Glutamatergic neuron (in vitro differentiated cells): ENCODE measurements around the gene DLK2. TPM values are rescaled to one million over a fixed set of nuclear protein-coding genes. Genes with fewer than 3 reads are reported as not detected.

ENCODE experiments used
- DNase-seq: peaks from one replicate; pipeline ENCODE4 v3.0.0; 2022
- H3K27ac Mint-ChIP-seq: one replicate; pipeline ENCODE4 v1.8.0; 2020; ENCODE audit warnings: mild to moderate bottlenecking, mixed read lengths, inconsistent platforms; ENCODE audit not compliant: unreplicated experiment
- H3K27me3 Mint-ChIP-seq: one replicate; pipeline ENCODE4 v1.8.0; 2020; ENCODE audit warnings: mild to moderate bottlenecking, moderate library complexity, mixed read lengths, inconsistent platforms; ENCODE audit not compliant: unreplicated experiment
- H3K36me3 Mint-ChIP-seq: one replicate; pipeline ENCODE4 v1.8.0; 2020; ENCODE audit warnings: mild to moderate bottlenecking, mixed read lengths, inconsistent platforms; ENCODE audit not compliant: unreplicated experiment
- H3K4me1 Mint-ChIP-seq: one replicate; pipeline ENCODE4 v1.8.0; 2020; ENCODE audit warnings: mild to moderate bottlenecking, low read depth, mixed read lengths, inconsistent platforms; ENCODE audit not compliant: unreplicated experiment
- H3K4me3 Mint-ChIP-seq: one replicate; pipeline ENCODE4 v1.8.0; 2020; ENCODE audit warnings: mild to moderate bottlenecking, mixed read lengths, inconsistent platforms; ENCODE audit not compliant: unreplicated experiment
- H3K9me3 Mint-ChIP-seq: one replicate; pipeline ENCODE4 v1.8.0; 2020; ENCODE audit warnings: mild to moderate bottlenecking, moderate library complexity, mixed read lengths, inconsistent platforms; ENCODE audit not compliant: unreplicated experiment
- total RNA-seq: library from RNA; stranded (reverse); fragmentation: NEBNext Ultra II Directional; extraction: Animal tissue kit (Norgen Biotek cat#: 25700); gene quantifications from one replicate; pipeline ENCODE4 v1.2.1, GENCODE V29; 2021; ENCODE audit not compliant: unreplicated experiment
- TF ChIP-seq, protein P1 (sequence below): fragments of 200-600 bp; sonication (generic); IDR thresholded peaks from one replicate; pipeline ENCODE4 v1.5.0; 2021; ENCODE audit not compliant: partially characterized antibody, unreplicated experiment

Gene DLK2
- total RNA-seq, 1 donor from 2014 or later: 2.2 TPM

DNA sequence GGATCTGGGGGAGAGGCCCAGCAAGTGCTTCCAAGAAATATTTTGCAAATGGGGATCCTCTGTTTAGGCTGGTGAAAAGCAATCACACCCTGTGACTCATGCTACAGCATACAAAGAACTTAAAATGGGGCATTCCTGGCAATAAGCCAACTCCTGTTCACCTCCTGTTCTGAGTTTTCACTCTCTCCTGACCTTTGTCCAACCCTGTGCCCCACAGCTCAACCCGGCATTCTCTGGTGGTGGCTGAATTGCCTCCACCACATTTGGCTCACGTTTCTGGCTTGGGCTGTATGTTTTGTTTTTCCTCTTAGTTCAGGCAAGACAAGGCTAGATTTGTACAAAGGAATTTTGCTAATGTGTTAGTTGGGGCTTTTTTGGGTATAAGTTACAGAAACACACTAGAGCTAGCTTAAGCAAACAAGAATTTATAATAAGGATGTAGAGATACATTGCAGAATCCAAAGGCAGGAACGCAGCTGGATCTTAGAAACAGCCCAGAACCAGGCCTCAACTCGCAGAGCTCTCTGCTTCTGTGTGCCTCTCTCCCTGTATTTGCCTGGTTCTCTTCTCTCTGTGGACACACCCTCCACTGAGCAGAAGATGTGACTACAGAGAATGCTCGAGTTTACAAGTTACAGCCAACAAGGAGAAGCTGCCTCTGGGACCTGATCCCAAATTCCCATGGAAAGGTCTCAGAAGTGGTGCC lies 18.6 kb downstream of the DLK2 start:
- DNase-seq: no peak
- Mint-ChIP-seq H3K4me3 (no peak overlapping the region), H3K9me3 (no peaks in the 10 kb centered on the region), H3K36me3 (peaks cover 2% of the 10 kb centered on the region), H3K4me1 (no peaks in the 10 kb centered on the region), H3K27me3 (peaks cover 2% of the 10 kb centered on the region), H3K27ac (peak overlapping the region; percentile 48)
- TF ChIP-seq, protein P1, sequence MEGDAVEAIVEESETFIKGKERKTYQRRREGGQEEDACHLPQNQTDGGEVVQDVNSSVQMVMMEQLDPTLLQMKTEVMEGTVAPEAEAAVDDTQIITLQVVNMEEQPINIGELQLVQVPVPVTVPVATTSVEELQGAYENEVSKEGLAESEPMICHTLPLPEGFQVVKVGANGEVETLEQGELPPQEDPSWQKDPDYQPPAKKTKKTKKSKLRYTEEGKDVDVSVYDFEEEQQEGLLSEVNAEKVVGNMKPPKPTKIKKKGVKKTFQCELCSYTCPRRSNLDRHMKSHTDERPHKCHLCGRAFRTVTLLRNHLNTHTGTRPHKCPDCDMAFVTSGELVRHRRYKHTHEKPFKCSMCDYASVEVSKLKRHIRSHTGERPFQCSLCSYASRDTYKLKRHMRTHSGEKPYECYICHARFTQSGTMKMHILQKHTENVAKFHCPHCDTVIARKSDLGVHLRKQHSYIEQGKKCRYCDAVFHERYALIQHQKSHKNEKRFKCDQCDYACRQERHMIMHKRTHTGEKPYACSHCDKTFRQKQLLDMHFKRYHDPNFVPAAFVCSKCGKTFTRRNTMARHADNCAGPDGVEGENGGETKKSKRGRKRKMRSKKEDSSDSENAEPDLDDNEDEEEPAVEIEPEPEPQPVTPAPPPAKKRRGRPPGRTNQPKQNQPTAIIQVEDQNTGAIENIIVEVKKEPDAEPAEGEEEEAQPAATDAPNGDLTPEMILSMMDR: no peak

DNA sequence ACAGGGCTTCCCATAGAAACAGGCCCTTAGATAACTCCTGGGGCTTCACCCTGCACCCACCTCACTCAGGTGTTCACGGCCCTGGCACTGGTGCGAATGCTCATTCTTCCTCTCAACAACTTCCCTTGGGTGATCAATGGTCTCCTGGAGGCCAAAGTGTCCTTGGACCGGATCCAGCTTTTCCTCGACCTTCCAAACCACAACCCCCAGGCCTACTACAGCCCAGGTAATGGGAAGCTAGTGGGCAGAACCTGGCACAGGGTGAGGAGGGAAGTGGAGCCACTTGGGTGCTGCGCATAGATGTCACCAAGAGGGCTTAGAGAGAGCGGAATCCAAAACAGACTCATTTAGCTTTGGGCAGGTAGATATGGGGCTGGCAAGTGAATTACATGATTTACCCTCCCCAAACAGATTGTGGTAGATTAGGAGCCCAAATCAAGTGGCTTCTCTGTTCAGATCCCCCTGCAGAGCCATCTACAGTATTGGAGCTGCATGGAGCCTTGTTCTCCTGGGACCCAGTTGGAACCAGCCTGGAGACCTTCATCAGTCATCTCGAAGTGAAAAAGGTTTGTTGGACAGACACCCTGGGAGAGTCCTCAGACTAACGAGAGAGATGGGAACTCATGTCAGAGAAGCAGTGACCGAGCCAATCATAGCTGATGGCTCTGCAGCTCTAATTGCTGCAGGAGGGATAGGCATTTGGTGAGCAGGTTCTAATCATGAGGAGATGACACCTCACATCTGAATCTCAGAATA lies 19.5 kb downstream of the DLK2 start:
- Mint-ChIP-seq H3K36me3 (peaks cover 5% of the 10 kb centered on the region), H3K4me1 (no peaks in the 10 kb centered on the region), H3K27me3 (peaks cover 3% of the 10 kb centered on the region), H3K4me3 (no peak overlapping the region), H3K27ac (no peak overlapping the region), H3K9me3 (no peaks in the 10 kb centered on the region)
- DNase-seq: no peak
- TF ChIP-seq, protein P1: no peak

DNA sequence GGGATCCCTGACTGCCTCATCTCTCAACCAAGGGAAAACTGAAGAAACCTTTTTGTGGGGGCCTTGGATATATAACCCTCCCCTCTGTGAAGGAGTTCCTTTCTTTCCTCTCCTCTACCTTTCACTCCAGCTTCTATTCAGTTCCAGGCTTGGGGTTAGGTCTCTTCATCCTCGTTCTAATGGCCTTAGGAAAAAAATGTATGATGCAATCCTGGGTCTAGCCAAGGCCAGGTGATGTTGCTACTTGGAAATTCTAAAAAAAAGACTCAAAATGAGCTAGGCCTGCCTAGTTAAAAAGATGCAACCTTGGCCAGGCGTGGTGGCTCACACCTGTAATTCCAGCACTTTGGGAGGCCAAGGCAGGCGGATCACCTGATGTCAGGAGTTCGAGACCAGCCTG lies 20.4 kb downstream of the DLK2 start:
- no peak for DNase-seq
- no peaks in the 10 kb centered on the region for H3K9me3 Mint-ChIP-seq
- TF ChIP-seq, protein P1: no peak
- no peaks in the 10 kb centered on the region for H3K4me1 Mint-ChIP-seq
- H3K27ac Mint-ChIP-seq: no peak overlapping the region
- peaks cover 5% of the 10 kb centered on the region for H3K36me3 Mint-ChIP-seq
- H3K4me3 Mint-ChIP-seq: no peak overlapping the region
- H3K27me3 Mint-ChIP-seq: peaks cover 3% of the 10 kb centered on the region

DNA sequence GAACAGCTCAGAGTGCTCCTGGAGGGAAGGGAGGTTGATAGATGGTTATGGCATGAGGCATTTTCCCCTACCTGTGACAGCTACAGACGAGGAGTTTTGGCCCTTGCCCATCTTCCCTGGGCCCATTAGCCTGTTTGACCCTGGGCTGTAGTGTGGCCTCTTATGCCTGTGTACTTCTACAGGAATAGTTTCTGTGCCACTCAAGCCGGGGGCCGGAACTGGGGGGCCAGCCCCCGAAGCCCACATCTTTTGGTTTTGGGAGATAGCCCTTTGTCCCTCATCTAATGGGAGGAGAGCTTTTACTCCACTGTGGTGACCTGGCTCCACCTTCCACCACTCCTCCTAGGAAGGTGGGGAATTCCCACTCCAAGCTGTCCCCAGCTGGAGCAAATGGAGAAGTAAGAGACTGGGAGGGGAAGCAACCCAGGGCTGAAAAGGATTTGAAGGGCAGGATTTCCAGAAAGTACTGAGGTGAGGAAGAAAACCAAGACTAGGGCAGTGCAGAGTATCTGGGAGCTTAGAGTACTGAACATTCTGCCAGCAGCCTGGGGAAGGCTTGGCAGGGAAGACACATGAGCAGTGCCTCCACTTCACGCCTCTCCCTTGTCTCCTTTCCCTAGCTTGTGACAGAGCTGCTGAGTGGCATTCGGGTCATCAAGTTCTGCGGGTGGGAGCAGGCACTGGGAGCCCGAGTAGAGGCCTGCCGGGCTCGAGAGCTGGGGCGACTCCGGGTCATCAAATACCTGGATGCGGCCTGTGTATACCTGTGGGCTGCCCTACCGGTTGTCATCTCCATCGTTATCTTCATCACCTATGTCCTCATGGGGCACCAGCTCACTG lies 21.1 kb downstream of the DLK2 start:
- peaks cover 3% of the 10 kb centered on the region for H3K27me3 Mint-ChIP-seq
- TF ChIP-seq, protein P1: no peak
- H3K4me1 Mint-ChIP-seq: no peaks in the 10 kb centered on the region
- no peaks in the 10 kb centered on the region for H3K9me3 Mint-ChIP-seq
- no peak for DNase-seq
- peaks cover 5% of the 10 kb centered on the region for H3K36me3 Mint-ChIP-seq
- no peak overlapping the region for H3K4me3 Mint-ChIP-seq
- no peak overlapping the region for H3K27ac Mint-ChIP-seq
